ENCODE data around the gene DPH1. TPM values are rescaled to one million over a fixed set of nuclear protein-coding genes. Genes with fewer than 3 reads are reported as not detected.

The DPH1 gene
- total RNA-seq, 4 donors from 2014 or later: 41.6 to 61.1 (median 49.3) TPM

- H3K27ac ChIP-seq: no peak overlapping the region
- WGBS, 2 donors: 87 to 93% methylated on average over 6 of the region's 6 CpGs
- H3K9me3 ChIP-seq: no peaks in the 10 kb centered on the region
- intact Hi-C loops (cut with DNase I): loop anchor here (5.0 kb wide), 1 partner anchor 321 kb away; the partner anchor contains the start of gene WDR81
- H3K4me1 ChIP-seq: peaks cover 18 to 25% of the 10 kb centered on the region in 2 donors
- H3K27me3 ChIP-seq: no peaks in the 10 kb centered on the region
- TF ChIP-seq POLR2A (IDR thresholded peaks at IDR 0.05) (no peak), CTCF (IDR thresholded peaks at IDR 0.05) (no peak)
- no peak for DNase-seq
- H3K36me3 ChIP-seq: peaks cover 0 to 12% of the 10 kb centered on the region in 2 donors
- no peak overlapping the region for H3K4me3 ChIP-seq (replicated peaks in 1 of 3)
These were observed 13.8 kb downstream of the DPH1 start for GRCh38 chr17:2043785-2044184.

- H3K9me3 ChIP-seq: no peaks in the 10 kb centered on the region
- no peak overlapping the region for H3K27ac ChIP-seq
- no peak for DNase-seq
- 94 to 98% methylated on average over 5 of the region's 5 CpGs for WGBS, 2 donors
- H3K27me3 ChIP-seq: no peaks in the 10 kb centered on the region
- H3K36me3 ChIP-seq: peaks cover 0 to 12% of the 10 kb centered on the region in 2 donors
- TF ChIP-seq POLR2A (IDR thresholded peaks at IDR 0.05) (no peak), CTCF (IDR thresholded peaks at IDR 0.05) (no peak)
- peaks cover 23 to 31% of the 10 kb centered on the region in 2 donors for H3K4me1 ChIP-seq
- H3K4me3 ChIP-seq (replicated peaks in 1 of 3): no peak overlapping the region
- intact Hi-C loops (cut with DNase I): loop anchor here (5.0 kb wide), 1 partner anchor 322 kb away; the partner anchor contains the start of gene WDR81
These were observed 14.4 kb downstream of the DPH1 start for GRCh38 chr17:2044263-2044894.

GRCh38 chr17:2047590-2047989 lies 17.6 kb downstream of the DPH1 start:
- no peak for DNase-seq
- H3K4me3 ChIP-seq (replicated peaks in 1 of 3): no peak overlapping the region
- H3K4me1 ChIP-seq: peaks cover 21 to 33% of the 10 kb centered on the region in 2 donors
- H3K27me3 ChIP-seq: no peaks in the 10 kb centered on the region
- no peak overlapping the region for H3K27ac ChIP-seq
- 92 to 93% methylated on average over 6 of the region's 6 CpGs for WGBS, 2 donors
- intact Hi-C loops (cut with DNase I): no loop called here
- peaks cover 0 to 12% of the 10 kb centered on the region in 2 donors for H3K36me3 ChIP-seq
- no peaks in the 10 kb centered on the region for H3K9me3 ChIP-seq
- no peak for TF ChIP-seq CTCF (IDR thresholded peaks at IDR 0.05)
- no peak for TF ChIP-seq POLR2A (IDR thresholded peaks at IDR 0.05)

DNA sequence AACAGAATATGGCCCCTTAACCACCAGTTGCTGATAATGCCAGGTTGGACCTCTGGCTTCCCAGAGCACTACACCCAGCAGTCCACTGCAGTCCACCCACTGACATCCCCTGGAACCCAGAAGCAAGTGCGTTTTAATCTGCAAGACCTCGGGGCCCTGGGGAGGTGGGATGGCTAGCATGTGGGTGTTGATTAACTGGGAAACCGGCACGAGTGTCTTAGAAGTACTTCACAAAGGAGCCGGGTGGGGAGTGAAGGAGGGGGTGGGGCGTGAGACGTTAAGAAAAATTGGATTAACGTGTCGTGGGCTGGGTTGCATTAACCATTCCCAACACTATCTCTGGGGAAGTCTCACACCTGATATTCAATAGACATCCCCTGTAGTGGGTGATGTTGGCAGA lies 18.9 kb downstream of the DPH1 start:
- Histone ChIP-seq H3K27me3 (no peaks in the 10 kb centered on the region), H3K4me3 (replicated peaks in 1 of 3) (peak overlapping the region in 1 of 3 donors; percentile 70), H3K9me3 (no peaks in the 10 kb centered on the region), H3K4me1 (peaks cover 22 to 29% of the 10 kb centered on the region in 2 donors), H3K27ac (no peak overlapping the region), H3K36me3 (peaks cover 0 to 5% of the 10 kb centered on the region in 2 donors)
- TF ChIP-seq POLR2A (IDR thresholded peaks at IDR 0.05): no peak
- TF ChIP-seq CTCF (IDR thresholded peaks at IDR 0.05): no peak
- intact Hi-C loops (cut with DNase I): no loop called here
- 7 to 17% methylated on average over 9 of the region's 9 CpGs for WGBS, 2 donors
- no peak for DNase-seq

All from thyroid gland (tissue), 4 donors.